Stimulated activated CD4-positive, alpha-beta T cell treated with anti-CD3 and anti-CD28 coated beads, Interleukin-4, amount 100 ng/mL, for 1 hour (primary cell): Measurements from ENCODE around the gene BPIFA3.
"Not testable (repeated sequence)": the region's sequence is repeated elsewhere in the genome, so short reads cannot be mapped to it uniquely, and the experiment has no call there.

Experiments used
- DNase-seq: peaks from one replicate; pipeline ENCODE4 v3.0.0-alpha.2; 2020

The BPIFA3 gene

GRCh38 chr20:33217052-33217451, at the start of gene BPIFA3:
Gene BPIFA3 (plus strand): TSS chr20:33217352. CDS start chr20:33217537, 185 bp downstream.
- DNase-seq = no peak

DNA sequence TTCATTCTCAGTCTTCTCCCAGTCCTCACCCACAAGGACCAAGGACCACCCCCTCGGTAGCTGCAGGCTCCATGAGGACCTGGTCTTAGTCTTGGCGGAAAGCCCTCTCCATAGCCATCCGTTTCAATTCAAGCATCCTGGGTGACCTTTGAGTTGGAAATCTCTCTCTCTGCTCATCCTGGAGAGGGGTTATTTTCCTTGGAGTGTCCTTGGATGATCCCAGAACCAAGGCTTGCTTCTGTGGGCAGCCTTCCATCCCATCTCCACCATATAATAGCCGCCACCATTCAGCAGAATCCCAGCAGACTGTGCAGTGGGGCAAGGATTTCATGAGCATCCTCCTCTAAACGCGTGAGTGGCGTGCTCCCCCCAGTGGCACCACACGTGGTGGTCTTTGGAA, 49.3 kb upstream of the BPIFA3 start, which contains the start of gene BPIFA2:
BPIFA2 (plus strand) TSS at position 301 of the 400 bp plus-strand sequence. CDS start 987 bp downstream, outside the sequence.
- DNase-seq = no peak

GRCh38 chr20:33169176-33169794, 47.9 kb upstream of the BPIFA3 start:
- peak; percentile 4 for DNase-seq

DNA sequence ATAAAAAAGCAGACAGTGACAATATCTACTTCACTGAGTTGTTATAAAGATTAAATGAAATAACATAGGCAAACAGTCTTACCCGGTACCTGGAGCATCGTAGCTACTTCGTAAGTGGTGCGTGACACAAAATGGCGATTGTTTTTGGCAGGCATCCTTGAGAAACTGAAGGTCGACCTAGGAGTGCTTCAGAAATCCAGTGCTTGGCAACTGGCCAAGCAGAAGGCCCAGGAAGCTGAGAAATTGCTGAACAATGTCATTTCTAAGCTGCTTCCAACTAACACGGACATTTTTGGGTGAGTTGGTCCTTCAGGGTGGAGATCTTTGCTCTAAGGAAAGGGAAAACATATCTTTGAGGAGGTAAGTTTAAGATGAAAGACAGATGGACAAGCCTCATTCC, 44.4 kb upstream of the BPIFA3 start:
- no peak for DNase-seq

DNA sequence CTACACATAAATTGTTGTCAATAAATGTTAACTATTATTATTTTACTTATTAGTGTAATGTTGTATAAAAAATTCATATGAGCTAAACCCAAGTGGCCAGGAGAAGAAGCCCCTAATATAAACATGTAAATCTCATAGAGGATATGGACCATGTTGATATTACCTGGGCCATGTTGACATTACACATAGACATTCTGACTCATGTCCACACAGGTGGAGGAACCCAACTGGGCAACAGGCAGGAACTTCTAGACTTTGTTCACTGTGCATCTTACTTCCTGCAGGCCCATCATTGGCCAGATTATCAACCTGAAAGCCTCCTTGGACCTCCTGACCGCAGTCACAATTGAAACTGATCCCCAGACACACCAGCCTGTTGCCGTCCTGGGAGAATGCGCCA, 42.0 kb upstream of the BPIFA3 start:
- no peak for DNase-seq

- no peak for DNase-seq
These were observed 41.1 kb upstream of the BPIFA3 start for GRCh38 chr20:33176101-33176500.

GRCh38 chr20:33177866-33178265, 39.3 kb upstream of the BPIFA3 start:
- no peak for DNase-seq

- DNase-seq = no peak
These were observed 38.4 kb upstream of the BPIFA3 start for GRCh38 chr20:33178726-33179125.

DNA sequence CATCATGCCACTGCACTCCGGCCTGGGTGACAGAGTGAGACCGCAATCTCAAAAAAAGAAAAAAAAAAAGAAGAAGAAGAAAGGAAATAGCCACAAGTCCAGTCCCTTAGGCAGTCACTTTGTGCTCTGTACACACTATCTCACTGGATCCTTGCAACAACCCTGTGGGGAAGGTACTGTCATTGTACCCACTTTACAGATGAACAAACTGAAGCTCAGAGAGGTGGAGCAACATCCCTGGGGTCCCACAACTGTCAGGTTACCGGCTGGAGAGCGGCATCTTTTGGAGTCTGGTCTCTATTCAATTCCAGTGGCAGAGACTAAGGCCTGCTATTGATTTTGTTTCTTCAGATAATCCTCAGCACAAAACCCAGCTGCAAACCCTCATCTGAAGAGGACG, 37.0 kb upstream of the BPIFA3 start:
- DNase-seq = no peak

DNA sequence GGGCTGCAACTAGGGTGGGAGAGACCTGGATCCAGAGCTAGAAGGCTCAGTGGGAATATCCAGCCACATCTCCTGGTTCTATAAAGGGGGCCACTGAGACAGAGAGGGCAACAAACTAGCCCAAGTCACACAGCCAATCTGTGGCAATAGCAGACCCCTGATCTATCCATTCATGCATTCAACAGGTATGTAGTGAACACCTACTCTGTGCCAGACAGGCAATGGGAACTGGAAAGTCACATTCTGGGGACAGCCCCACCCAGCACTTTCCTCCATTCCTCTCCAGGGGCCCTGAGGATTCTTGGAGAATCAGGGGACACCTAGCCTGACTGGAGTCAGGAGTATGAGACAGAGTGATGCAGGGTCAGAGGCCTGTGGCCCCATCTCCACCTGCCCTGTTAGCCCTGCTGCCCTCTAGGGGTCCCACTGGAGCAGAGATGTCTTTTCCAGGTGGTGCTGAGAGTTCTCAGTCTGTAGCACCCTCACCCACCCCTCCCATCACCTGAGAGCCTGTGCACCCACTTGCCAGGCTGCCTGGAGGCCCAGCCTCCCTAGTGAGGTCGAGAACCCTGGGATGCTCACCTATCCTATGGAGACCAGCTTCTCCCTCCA, 35.6 kb upstream of the BPIFA3 start:
- no peak for DNase-seq

DNA sequence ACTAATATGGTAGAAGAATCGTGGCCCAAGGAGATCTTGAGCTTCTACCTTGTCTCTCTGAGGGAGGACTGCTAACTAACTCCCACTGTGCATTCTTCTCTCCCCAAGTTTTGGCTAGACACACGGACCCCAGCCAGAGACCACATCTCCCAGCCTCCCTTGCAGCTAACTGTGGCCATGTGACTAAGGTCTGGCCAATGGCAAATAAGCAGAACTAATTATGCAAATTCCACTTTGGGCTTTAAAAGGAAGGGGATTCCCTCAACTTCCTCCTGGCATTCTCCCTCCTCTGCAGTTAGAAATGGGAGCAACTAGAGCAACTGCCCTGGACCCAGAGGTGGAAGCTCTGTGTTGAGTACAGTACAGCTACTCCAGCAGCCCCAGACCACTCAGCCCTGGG, 33.8 kb upstream of the BPIFA3 start:
- no peak for DNase-seq

DNA sequence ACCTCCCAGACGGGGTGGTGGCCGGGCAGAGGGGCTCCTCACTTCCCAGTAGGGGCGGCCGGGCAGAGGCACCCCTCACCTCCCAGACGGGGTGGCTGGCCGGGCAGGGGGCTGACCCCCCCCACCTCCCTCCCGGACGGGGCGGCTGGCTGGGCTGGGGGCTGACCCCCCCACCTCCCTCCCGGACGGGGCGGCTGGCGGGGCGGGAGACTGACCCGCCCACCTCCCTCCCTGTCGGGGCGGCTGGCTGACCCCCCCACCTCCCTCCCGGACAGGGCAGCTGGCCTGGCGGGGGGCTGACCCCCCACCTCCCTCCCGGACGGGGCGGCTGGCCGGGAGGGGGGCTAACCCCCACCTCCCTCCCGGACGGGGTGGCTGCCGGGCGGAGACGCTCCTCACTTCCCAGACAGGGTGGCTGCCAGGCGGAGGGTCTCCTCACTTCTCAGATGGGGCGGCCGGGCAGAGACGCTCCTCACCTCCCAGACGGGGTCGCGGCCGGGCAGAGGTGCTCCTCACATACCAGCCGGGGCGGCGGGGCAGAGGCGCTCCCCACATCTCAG, 32.0 kb upstream of the BPIFA3 start:
- DNase-seq = not testable (repeated sequence)

DNA sequence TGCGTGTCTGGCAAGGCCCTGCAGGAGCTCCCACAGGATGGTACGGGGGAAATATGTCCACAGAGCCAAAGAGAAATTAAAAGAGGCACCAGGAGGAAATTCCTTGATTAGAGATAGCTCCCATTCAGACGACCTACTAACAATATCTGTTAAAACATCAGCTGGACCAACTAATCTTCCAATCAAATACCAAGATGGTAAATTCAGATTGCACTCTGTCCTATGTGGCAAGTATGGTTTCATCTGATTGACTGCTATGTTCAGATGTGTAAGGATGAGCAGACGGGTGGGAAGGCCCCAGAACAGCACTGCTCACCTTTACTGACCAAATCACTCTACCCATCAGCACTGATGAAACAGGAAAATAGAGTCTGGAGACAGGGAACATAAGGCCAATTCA, 29.7 kb upstream of the BPIFA3 start:
- no peak for DNase-seq

GRCh38 chr20:33188421-33188820, 28.7 kb upstream of the BPIFA3 start:
- DNase-seq = no peak

- DNase-seq = no peak
These were observed 25.7 kb upstream of the BPIFA3 start for GRCh38 chr20:33191484-33191883.

DNA sequence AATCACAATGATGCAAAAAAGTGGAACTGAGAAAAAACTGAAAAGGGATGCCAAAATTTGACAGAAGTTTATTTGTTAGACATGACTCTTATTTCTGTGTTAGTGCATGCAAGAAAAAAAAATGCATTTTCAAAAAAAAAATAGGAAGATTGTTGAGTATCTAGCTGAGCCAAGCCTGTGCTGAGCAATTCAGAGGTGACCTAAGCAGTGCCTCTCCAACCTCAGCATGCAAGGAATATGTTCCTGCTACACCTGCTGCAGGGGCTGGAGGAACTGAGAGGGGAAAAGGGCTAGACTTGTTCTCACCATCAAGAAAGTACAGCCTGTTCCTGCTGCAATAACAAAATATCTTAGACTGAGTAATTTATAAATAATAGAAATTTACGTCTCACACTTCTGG, 25.2 kb upstream of the BPIFA3 start:
- DNase-seq = no peak

DNA sequence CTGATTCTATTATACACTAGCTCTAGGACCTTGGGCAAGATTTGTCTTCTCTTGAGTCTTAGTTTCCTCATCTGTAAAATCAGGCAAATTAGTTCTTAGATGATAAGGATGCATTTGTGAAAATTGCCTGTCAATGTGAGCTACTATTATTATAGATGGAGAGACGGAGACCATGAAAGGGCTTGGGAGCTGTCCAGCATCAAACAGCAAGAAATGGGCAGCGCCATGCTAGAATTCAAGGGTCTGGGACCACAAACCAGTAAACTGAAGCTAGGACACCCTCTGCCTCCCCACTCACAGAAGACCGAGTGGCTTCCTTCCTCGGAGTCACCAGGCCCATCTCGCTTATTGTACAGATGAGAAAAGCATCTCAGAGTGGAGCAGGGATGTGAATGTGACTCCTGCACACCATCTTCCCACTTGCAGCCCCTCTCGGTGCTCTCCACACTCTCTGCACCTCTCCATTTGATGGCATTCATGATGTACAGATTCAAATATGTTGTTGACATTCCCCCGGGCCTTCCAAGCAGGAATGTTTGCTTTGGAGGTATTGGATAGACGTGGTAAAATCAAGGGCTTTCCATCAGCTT, 24.1 kb upstream of the BPIFA3 start:
- no peak for DNase-seq

GRCh38 chr20:33199026-33199425, 18.1 kb upstream of the BPIFA3 start:
- no peak for DNase-seq

DNA sequence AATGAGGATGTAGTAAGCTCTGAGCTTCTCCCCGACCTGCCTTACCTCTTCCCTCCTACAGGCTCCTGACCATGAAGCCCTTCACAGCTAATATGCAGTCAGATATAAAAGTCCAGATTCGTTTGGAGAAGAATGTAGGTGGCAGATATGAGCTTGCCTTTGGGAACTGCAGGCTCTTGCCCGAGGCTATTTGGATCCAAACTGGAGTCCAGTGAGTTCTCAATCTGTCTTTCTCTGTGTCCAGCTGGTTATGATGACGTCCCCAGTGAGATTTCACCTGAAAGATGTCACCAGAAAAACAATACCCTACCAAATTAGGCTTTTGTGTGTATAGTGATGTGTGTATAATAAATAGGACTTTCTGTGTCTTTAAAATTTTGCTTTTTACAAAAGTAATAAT, 14.7 kb upstream of the BPIFA3 start:
- DNase-seq = no peak

DNA sequence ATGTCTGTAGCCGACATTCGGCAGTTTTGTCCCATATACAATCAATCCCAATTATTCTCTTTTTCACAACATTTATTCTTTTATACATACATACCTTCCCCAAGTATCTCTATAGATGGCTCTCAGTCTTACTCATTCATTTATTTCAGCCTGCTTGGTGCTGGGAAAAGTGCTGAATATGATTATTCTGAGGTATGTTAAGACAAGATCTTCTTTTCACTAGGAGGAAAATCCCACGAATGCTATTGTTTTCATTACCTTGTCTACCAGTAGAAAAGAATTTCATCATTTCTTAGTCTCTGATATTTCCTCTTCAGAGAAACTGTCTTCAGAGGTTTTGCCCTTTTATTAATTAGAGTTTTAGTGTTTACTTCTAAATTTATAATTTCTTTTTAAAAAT, 13.7 kb upstream of the BPIFA3 start:
- DNase-seq = no peak

DNA sequence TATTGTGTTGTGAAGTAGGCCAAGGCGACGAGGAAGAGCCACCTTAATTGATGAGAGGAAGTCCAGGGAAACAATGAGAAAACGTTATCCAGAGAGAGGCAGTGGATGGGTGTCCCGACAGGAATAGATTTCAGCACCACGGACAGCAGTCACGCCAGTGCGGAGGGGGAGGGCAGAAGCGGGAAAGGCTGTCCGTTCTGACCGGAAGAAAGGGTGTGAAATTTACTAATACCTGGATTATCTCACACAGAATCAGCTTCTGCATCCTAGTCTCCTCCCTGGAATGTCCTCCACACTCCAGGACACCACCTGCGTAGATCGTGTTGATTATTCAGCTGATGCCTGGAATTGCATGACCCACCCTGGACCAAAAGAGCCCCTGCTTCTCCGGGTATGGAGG, 7.4 kb upstream of the BPIFA3 start:
- DNase-seq = peak; percentile 26

DNA sequence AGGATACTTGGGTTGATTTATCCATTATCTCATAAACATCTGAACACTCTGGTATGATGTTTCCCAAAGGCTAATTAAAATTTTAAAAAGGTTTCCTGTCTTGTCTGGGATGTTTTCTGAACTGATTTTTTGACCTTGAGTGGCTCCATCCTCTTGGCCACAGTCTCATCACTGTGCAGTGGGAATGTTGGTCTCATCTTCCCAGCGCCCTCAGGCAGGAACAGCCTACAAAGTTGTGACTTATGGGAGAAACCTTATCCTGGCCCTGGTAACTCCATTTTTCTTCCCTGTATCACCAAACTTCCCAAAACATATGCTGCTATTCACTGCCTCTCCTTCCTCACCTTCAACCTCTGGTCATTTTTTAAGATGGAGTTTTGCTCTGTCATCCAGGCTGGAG, 6.8 kb upstream of the BPIFA3 start:
- no peak for DNase-seq

GRCh38 chr20:33211817-33212424, 5.2 kb upstream of the BPIFA3 start:
- peak; percentile 6 for DNase-seq

- no peak for DNase-seq
These were observed 7.2 kb downstream of the BPIFA3 start for GRCh38 chr20:33224399-33224798.
